SHP77 treated with DMSO at 0.1 percent for 48 hours (cell line): ENCODE data around the gene ING3.
"Not testable (repeated sequence)": the region's sequence is repeated elsewhere in the genome, so short reads cannot be mapped to it uniquely, and the experiment has no call there.

Experiments
- DNase-seq: peaks from one replicate; lab custom pipeline; 2025; lab: John Stamatoyannopoulos, UW

The ING3 gene

DNA sequence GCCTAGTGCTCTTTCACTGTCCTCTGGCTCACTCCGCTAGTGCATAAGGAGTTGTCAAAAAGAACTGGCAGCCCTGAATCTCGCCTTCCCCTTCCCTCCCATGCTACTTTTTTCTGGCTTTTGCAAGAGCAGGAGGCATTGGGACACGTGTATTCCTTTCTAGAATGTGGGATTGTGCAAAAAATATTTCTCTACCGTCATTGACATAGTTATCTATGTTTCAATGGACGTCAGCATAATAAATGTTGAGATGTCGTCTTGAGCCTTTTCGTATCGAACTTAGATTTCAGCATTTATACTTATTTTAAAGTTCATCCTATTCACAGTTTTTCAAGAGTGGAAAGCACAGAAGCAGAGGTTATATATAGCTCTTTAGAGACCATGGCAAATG, 727 bp downstream of the ING3 start:
- DNase-seq = no peak

DNA sequence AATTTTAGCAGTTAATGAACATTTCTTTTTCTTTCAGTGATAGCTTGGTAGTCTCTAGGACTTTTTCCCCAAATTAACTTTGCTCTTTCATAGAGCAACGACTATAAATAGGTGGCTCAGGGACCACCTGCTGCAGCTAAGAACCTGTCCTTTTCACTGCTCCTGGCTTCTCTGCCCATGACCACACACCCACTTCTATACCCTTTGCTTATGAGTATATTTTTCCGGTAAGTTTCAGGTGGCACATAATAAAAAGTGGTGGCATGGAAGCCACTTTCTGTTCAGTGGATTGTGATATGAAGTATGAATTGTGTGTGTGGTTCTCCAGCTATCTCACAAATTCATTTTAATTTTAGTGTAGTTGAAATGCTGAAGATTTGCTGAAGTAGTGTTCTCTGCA, 1.2 kb downstream of the ING3 start:
- DNase-seq = no peak

DNA sequence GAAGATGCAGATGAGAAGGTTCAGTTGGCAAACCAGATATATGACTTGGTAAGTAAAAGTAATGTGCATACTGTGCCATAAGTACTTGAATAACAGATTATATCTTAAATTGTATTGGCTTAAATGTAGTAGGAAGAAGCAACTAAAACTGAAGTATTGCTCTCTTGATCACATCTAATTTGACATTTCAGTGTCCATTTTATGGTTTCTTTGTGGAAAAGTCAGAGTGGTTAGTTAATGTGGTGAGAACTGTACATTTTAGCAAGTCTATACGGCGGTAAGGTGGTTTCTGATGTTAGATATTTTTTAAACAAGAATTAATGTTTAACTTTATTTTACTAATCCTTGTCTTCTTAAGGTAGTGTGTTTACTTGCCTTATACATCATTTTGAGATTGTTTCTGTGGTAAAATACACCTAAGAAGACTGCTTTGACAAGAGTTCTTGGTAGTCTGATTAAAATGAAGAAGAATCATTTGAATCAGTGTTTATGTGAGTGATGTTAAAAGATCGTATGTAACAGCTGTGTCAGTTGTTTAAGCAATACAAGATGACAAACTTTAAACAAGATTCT, 5.1 kb downstream of the ING3 start:
- no peak for DNase-seq

DNA sequence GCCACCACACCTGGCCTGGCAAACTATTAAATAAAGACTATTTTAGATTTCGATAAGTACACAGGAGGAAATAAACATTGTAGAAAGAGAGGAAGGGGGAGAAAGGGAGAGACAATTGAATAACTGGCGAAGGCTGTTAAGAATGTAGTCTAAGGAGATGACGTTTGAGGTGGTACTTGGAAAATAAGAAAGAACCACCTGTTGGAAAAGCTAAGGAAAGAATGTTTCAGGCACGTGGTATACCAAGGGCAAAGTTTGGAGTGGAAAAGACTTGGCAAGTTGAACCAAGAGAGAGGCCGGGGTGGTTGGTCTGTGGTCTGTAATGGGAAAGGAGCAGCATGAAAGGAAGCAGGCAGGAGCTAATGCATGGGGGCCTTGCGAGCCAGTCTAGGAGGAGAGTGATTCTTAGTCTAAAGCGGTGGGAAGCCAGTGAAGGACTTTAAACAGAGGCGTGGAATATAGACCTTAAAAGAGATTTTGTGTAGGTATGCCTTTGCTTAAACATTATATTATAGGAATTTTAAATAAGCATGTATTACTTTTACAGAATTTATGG, 9.4 kb downstream of the ING3 start:
- no peak for DNase-seq

DNA sequence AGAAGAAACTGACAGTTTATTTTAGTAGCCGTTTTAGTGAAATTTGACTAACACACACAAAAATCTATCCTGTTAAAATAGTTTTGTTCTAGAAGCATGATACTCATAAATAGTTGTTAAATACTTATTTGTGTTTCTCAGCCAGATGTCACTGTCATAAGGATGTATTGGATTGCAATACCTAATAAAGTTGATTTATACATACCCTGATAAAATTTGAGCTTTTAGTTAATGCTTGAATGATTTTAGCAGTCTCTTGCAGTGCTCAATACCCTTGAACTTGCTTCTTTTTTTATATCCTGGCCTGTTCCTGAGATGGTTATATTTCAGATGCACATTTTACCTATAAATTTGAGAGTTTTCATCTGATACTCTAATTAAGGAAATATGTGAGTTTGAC, 10.1 kb downstream of the ING3 start:
- DNase-seq = no peak

DNA sequence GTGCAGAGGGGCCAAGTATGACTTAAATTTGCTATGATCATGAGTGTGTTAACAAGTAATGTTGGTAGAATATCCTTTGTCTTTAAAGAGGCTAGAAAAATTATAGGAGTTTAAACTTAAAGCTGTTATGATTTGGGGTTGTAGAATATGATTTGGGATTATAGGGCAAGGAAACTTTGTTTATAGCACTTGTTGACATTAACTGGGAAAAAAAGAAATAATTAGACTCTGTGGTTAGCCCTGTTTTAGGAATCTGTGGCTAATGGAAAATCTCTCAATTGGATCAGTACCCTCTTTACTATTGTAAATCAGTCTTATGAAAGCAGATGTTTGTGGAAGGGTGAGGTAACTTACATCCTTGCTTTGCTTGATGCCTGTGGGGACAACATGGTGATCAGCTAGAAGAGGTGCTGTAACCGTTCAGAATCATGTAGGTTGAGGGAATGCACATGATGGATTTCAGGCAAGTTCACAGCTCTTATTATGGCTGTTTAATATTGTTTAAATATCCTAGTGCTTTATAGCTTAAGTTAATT, 11.1 kb downstream of the ING3 start:
- DNase-seq = no peak

DNA sequence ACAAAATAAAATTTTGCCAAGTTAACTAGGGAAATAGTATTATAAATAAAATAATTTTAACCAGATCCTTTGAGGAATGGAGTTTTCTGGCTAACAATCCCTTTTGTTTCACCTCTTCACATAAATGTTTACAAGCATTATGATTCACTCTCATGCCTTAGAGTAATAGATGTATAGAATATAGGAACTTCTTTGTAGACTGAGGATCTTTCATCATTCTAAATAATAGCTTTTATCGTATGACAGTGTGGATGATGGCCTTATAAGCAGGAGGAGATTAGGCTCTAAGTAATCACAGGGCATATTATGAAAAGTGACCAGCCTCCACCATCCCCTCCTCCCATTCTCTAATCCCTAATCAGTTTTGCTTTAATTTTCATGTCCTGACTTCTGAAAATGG, 13.5 kb downstream of the ING3 start:
- DNase-seq = no peak

DNA sequence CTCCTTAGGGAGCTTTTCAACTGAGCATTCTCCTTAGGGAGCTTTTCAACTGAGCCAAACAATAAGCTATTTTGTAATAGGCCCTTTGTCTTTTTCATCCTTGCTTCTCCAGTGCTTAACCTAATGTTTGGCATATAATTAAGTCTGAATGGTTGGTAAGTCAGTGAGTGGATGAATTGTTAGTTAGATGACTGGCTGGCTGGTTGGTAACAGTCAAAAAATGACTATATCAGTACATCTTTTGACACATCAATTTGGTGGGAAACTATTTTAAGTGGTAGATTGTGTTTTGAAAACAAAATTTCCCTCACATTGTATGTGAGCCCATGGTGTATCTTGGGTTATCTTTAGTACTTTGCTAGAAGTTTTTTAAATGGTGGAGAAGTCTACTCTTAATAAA, 16.4 kb downstream of the ING3 start:
- no peak for DNase-seq

DNA sequence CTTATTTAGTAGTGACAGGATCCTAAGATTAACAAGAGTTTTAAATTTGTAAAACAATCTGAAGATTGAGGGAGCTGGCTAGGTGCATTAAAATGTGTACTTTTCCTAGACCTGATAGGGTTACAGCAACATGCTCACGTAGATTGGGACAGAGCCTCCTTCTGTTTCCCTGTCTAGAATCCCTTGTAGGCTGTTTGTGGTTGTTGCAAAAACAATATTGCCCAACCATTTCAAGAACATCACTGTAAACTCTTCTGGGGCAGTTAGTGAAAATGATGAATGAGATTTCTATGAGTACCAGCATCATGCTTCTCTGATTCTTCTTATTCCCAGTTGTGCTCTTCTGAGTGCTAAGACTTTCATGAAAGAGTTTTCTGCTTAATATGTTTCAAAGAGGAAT, 23.3 kb downstream of the ING3 start:
- DNase-seq = no peak

DNA sequence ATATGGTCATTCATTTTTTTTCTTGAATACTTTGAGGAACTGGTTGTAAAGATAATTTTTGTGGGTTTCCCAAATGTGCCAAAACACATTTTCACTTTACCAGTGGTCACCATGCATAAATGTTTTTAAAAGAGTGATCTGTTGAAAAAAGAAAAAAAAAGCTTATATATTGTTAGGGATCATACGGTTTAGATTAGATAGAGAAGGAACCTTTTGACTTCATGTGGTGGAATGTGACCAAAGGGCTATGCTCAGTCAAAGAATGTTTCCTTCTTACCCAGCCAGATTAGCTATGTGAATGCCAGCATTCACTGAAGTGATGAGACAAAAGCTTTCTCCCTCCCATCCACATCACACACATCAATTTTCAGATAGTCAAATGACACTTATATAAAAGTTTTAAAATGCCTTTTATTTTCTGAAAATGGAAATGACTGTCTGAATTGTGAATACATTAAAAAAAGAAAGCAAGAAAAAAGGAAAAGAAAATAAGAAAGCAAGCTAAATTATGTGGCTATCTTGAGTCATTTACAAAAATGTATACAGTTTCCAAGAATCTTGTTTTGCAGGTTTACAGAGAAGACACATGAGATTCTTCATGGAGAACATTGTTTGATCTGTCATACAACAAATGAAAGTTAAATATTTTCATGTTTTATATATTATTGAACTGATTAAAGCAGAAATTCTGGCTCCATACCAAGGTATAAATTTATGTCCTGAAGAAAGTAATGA, 29.4 kb downstream of the ING3 start:
- no peak for DNase-seq

DNA sequence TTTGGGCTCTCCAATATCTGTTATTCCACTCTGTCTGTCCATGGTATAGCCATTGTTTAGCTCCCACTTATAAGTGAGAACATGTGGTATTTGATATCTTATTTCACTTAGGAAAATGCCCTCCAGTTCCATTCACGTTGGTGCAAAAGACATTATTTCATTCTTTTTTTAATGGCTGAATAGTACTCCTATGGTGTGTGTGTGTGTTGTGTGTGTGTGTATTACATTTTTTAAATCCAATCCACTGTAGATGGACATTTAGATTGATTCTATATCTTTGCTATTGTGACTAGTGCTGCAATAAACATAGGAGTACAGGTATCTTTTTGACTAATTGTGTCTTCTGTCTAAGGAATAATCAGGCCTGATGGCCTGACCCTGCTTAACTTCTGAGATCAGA, 30.5 kb downstream of the ING3 start:
- DNase-seq = no peak

DNA sequence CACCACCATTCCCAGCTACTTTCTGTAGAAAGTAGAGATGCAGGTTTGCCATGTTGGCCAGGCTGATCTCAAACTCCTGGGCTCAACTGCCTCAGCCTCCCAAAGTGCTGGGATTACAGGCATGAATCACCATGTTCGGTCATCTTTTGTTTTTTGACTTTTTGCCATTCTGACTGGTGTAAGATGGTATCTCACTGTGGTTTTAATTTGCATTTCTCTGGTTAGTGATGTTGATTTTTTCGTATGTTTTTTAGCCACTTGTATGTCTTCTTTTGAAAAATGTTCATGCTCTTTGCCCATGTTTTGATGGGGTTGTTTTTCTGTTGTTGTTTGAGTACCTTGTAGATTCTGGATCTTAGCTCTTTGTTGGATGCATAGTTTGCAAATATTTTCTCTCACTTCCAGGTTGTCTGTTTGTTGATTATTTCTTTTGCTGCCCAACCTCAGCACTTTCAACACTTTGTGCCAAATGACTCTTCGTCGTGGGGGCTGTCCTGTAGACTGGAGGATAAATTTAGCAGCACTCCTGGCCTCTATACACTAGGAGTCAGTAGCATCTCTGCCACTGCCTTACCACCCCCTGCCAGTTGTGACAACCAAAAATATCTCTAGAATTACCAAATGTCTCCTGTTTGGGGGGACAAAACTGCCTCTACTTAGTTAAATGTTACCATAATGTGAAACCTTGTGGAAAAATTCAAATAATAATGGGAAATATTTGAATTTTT, 31.5 kb downstream of the ING3 start:
- DNase-seq = no peak

DNA sequence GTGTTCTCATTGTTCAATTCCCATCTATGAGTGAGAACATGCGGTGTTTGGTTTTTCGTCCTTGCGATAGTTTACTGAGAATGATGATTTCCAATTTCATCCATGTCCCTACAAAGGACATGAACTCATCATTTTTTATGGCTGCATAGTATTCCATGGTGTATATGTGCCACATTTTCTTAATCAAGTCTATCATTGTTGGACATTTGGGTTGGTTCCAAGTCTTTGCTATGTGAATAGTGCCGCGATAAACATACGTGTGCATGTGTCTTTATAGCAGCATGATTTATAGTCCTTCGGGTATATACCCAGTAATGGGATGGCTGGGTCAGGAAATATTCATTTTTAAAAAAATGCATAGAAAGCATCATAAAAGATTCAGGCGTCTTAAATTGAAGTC, 33.0 kb downstream of the ING3 start:
- not testable (repeated sequence) for DNase-seq

DNA sequence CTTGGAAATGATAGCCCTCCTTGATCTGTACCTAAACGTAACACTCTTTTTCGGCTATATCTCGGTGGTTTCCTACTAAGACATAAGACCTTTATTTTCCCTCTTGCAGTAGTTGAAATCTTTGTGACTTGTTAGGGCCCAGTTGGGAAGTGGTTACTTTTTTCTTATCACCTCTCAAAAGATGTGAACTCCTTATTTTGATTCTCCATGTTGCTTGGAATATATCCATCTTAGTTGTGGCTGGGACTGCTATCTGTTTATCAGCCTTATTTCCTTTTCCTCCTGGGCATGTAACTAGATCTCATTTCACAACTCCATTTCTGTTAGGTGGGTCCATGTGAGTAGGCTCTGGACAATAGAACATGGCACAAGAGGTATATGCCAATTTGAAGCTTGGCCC, 33.8 kb downstream of the ING3 start:
- no peak for DNase-seq

DNA sequence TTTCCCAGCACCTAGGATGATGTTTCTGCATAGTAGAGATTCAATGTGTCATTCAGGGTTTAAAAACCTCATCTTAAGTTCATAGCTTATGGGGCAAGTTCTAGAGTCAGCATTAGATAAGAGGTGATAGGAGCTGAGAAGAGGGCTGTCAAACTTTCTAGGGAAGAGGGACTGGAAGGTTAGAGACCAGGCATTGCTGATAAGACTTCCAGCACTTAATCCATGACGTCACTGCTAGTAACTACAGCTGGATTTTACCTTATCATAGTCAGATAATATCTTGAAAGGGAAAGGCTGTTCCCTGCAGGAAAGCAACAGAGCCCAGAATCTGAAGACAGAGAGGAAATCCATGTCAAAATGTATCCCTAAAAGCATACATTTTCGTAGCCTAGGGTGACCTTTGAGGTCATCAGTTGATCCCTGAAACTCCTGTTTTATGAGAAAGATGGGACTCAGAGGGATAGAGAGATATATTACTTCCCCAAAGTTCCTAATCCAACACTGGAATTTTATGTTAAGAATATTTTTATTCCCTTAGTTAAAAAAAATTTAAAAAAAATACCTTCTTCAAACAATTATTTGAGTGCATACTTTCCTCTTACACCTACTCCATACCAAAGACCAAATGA, 34.7 kb downstream of the ING3 start:
- no peak for DNase-seq

DNA sequence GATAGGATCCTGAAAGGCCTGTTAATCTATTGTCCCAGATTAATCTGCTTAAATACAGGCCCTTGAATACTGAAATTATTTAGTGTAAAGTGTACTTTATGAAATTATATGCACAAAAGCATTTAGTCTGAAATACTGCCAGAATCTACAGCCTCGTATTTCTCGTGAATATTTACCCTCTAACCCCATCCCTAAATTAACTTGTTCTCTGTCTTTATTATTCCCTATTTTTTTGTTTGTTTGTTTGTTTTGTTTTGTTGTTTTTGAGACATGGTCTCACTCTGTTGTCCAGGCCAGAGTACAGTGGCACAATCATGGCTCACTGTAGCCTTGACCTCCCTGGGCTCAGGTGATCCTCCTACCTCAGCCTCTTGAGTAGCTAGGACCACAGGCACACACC, 35.3 kb downstream of the ING3 start:
- no peak for DNase-seq

DNA sequence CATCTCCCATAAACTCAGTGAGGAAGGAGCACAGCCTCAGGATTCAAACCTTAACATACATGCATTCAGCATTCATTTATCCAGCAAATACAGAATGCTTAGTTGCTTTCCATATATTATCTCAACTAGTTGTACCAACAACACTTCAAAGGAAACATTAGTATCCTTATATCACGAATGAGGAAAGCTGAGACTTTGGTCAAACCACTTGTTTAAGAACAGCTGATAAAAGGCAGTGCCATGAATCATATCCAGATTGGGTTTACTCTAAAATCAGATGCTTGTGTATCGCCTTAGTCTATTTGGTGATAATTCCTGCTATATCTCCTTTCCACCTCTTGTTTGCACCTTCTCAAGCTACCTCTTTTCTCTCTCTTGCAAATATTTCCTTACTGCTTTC, 36.1 kb downstream of the ING3 start:
- no peak for DNase-seq

DNA sequence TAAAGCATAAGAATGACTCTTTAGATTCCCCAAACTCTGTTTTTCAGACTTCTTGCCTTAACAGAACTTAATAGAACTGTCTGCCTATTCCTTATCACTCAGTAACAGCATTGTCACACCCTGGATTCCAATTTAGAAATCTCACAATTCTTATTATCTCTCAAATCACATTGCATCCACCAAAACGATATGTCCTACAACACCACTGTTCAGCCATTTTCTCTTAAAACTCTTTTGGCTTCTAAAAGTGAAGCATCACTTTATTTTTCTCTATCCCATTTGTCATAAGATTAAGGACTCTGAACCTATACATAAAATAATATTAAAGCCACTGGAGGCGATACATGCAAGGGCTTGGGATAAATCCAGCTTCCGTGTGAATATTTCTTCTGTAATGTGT, 36.7 kb downstream of the ING3 start:
- no peak for DNase-seq

DNA sequence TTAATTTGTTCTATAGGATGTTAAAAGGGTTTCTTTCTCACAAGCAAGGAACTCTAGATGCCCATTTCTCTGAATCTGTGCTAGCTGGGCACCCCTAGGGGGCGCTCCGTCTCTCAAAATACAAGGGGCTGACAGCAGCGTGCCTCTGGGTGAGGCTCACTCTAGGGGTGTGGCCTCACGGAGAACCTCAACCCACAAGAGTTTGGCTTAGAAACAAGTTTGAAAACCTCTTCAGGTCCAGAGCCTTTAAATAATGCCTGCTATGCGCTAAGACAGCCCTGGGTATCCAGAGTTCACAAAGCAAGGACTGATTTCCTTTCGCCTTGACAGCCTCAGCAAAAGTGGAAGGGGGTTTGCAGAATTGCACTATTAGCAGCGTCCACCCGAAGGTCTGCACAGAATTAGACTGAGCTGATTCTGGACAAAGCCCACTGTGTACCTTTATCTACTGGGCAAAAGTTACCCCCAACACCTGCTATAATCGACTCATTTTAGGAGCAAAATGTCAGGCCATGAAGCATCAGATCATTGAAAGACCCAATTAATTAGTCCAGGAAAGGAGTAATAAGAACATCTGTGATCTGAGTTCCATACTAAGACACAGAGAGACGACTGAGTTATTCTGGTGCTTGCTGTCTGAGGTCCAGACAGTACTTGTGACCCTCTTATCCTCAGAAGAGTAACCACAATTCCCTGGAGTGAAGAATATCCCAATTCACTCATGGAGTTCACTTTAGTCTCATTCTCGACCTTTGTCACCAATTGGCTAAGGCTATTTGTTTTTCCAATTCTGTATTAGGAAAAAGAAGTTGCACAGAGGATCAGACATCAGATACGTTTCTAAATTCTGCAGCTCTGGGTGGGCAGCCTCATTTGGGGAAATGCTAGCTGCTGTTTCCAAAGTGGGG, 37.4 kb downstream of the ING3 start:
- peak; percentile 50 for DNase-seq

DNA sequence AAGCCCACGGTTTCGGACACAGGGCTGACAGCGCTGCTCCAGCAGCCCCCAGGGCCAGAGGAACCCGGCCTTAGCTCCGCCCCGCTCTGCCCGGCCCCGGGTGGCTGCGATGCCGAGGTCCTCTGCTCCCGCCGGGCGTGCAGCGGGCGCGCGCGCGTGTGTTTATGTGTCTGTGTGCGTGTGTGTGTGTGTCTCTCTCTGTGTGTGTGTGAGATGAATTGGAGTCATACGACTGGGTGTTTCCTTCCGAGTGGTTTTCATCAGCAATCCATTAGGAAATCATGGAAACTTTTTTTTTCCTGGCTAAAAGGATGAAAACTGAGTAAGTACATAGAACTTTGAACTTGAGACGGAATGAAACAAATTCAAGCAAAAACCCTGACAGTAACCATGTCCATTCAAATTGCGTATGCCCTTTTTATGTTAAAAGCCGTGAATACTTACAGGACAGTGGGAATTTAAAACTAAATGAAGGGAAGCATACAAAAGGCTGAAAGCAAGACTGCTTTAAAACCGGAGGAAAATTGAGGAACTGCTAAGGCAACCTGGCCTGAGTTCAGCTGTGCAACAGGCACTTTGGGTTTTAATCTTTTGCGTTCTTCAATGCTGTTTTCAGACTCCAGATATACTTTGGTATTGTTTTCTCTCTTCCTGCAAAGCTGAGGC, 38.1 kb downstream of the ING3 start, which contains the start of gene CPED1:
Gene CPED1 (plus strand): TSS at position 121 of the 666 bp plus-strand sequence. CDS start 911 bp downstream, outside the sequence.
- DNase-seq = peak; percentile 5
